CD14-positive monocyte (primary cell): Measurements from ENCODE around the gene OR10A4. TPM values are rescaled to one million over a fixed set of nuclear protein-coding genes. Genes with fewer than 3 reads are reported as not detected.

Source experiments
- DNase-seq, 3 donors: peaks; one replicate each; pipeline ENCODE4 v3.0.0-alpha.2; 2011 to 2022
- H2AFZ ChIP-seq: 2 replicates; pipeline ENCODE4 v1.6.0; 2012; ENCODE audit warnings: mild to moderate bottlenecking, low read depth, low read length, inconsistent platforms; ENCODE audit not compliant: insufficient read depth, poor library complexity, severe bottlenecking
- H3K27ac ChIP-seq, 2 donors: 1 replicate in 1 of 2; 2 replicates in 1 of 2; pipeline ENCODE4 v1.5.1; 2012 to 2013; ENCODE audit warnings: low read length in 2 of 2, control low read depth in 1 of 2, inconsistent platforms in 1 of 2, low read depth in 1 of 2, mild to moderate bottlenecking in 1 of 2
- H3K27me3 ChIP-seq, 2 donors: one replicate each; pipeline versions ENCODE4 v1.6.0 to v1.6.1; 2011 to 2013; ENCODE audit warnings: low read length in 2 of 2; ENCODE audit not compliant: control insufficient read depth in 2 of 2, insufficient read depth in 2 of 2
- H3K36me3 ChIP-seq, 2 donors: replicated peaks in 1 of 2; 1 replicate in 1 of 2; 2 replicates in 1 of 2; pipeline versions ENCODE4 v1.5.1 to v1.6.1; 2012 to 2013; ENCODE audit warnings: low read length in 2 of 2, control low read depth in 1 of 2, inconsistent platforms in 1 of 2, mild to moderate bottlenecking in 1 of 2; ENCODE audit not compliant: insufficient read depth in 2 of 2, control insufficient read depth in 1 of 2
- H3K4me1 ChIP-seq, 2 donors: 1 replicate in 1 of 2; 2 replicates in 1 of 2; pipeline versions ENCODE4 v1.5.1 to v1.6.1; 2012 to 2013; ENCODE audit warnings: low read length in 2 of 2, control low read depth in 1 of 2, inconsistent platforms in 1 of 2, mild to moderate bottlenecking in 1 of 2, moderate library complexity in 1 of 2; ENCODE audit not compliant: insufficient read depth in 2 of 2, control insufficient read depth in 1 of 2
- H3K4me2 ChIP-seq: replicated peaks from 2 replicates; pipeline ENCODE3; 2012; ENCODE audit warnings: low read length, moderate library complexity, mild to moderate bottlenecking; ENCODE audit not compliant: poor library complexity, severe bottlenecking; ENCODE audit errors: extremely low read depth
- H3K4me3 ChIP-seq, 3 experiments: fragments of 200-600 bp in 1 of 3; sonication (generic) in 1 of 3; replicated peaks in 1 of 3; 1 replicate in 2 of 3; 2 replicates in 1 of 3; pipeline ENCODE4 v1.5.1; 2011 to 2013; ENCODE audit warnings: low read length in 3 of 3, mild to moderate bottlenecking in 3 of 3, control low read depth in 2 of 3, low read depth in 2 of 3, inconsistent platforms in 1 of 3, moderate library complexity in 1 of 3
- H3K79me2 ChIP-seq: 2 replicates; pipeline ENCODE4 v1.6.0; 2012; ENCODE audit warnings: mild to moderate bottlenecking, control low read depth, inconsistent platforms, low read length, moderate library complexity; ENCODE audit not compliant: insufficient read depth
- H3K9ac ChIP-seq: 2 replicates; pipeline ENCODE4 v1.6.0; 2017; ENCODE audit warnings: low read length, mild to moderate bottlenecking; ENCODE audit not compliant: insufficient read depth, poor library complexity, severe bottlenecking
- H3K9me3 ChIP-seq, 2 donors: replicated peaks in 1 of 2; 1 replicate in 1 of 2; 2 replicates in 1 of 2; pipeline versions ENCODE4 v1.5.1 to v1.6.1; 2012 to 2013; ENCODE audit warnings: low read length in 2 of 2, control low read depth in 1 of 2; ENCODE audit not compliant: control insufficient read depth in 1 of 2, insufficient read depth in 1 of 2
- H4K20me1 ChIP-seq: 2 replicates; pipeline ENCODE4 v1.6.0; 2012; ENCODE audit warnings: mild to moderate bottlenecking, low read length, control low read depth, moderate library complexity; ENCODE audit not compliant: insufficient read depth
- H3K27ac Mint-ChIP-seq, 7 donors: one replicate each; pipeline ENCODE4 v1.8.0; 2020; ENCODE audit warnings: mild to moderate bottlenecking in 7 of 7, mixed read lengths in 7 of 7, moderate library complexity in 6 of 7, inconsistent platforms in 2 of 7
- H3K27me3 Mint-ChIP-seq, 3 donors: one replicate each; pipeline ENCODE4 v1.8.0; 2021 to 2022; ENCODE audit warnings: low read depth in 3 of 3, mild to moderate bottlenecking in 3 of 3, mixed read lengths in 3 of 3, moderate library complexity in 3 of 3, inconsistent platforms in 1 of 3
- H3K36me3 Mint-ChIP-seq, 2 donors: one replicate each; pipeline ENCODE4 v1.8.0; 2020; ENCODE audit warnings: mixed read lengths in 2 of 2, inconsistent platforms in 1 of 2, mild to moderate bottlenecking in 1 of 2
- H3K4me1 Mint-ChIP-seq: one replicate; pipeline ENCODE4 v1.8.0; 2020; ENCODE audit warnings: mild to moderate bottlenecking, mixed read lengths
- H3K4me3 Mint-ChIP-seq, 2 donors: one replicate each; pipeline ENCODE4 v1.8.0; 2020; ENCODE audit warnings: mild to moderate bottlenecking in 2 of 2, mixed read lengths in 2 of 2, moderate library complexity in 1 of 2
- H3K9me3 Mint-ChIP-seq, 7 donors: one replicate each; pipeline ENCODE4 v1.8.0; 2020 to 2022; ENCODE audit warnings: mixed read lengths in 7 of 7, mild to moderate bottlenecking in 6 of 7, moderate library complexity in 6 of 7, inconsistent platforms in 2 of 7
- WGBS: methylation state at CpG from one replicate; pipeline ENCODE4 v1.1.5; 2013; ENCODE audit warnings: missing lambda C conversion rate; ENCODE audit not compliant: insufficient coverage; 5-methylcytosine and 5-hydroxymethylcytosine counted together
- intact Hi-C, 2 donors: fragments of 100-400 bp; cut with micrococcal nuclease; formaldehyde crosslinking; loops; one replicate each; pipeline versions ENCODE4 v1.15.0 to v1.15.1; 2023
- polyA plus RNA-seq, 3 donors: library from polyadenylated mRNA; depleted of rRNA in 1 of 3; unstranded in 2 of 3; stranded (reverse) in 1 of 3; fragments of 300-500 nt in 2 of 3; fragments of >200 nt in 1 of 3; fragmentation: Illumina TruSeq in 2 of 3; gene quantifications; 1 replicate in 2 of 3; 2 replicates in 1 of 3; pipeline ENCODE4 v1.2.3, GENCODE V29; 2012 to 2021
- TF ChIP-seq, protein P1 (sequence below): fragments of 200-600 bp; IDR thresholded peaks from one replicate; pipeline ENCODE4 v1.8.0; 2022; ENCODE audit warnings: antibody characterized with exemption, mild to moderate bottlenecking

The OR10A4 gene
- polyA plus RNA-seq, 3 donors = not detected

DNA sequence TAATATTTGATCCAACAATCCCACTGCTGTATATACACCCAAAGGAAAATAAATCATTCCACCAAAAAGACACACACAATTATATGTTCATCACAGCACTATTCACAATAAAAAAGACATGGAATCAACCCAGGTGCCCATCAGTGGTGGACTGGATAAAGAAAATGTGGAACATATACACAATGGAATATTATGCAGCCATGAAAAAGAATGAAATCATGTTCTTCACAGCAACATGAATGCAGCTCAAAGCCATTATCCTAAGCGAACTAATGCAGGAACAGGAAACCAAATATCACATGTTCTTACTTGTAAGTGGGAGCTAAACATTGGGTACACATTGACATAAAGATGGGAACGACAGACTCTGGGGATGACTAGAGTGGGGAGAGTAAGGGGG lies 43.3 kb downstream of the OR10A4 start:
- peaks cover 0 to 3% (median 0%) of the 10 kb centered on the region in 7 donors for H3K9me3 Mint-ChIP-seq
- Histone ChIP-seq H3K36me3 (no peaks in the 10 kb centered on the region), H3K4me3 (no peak overlapping the region), H2AFZ (no peak overlapping the region), H3K9ac (no peak overlapping the region), H3K27me3 (no peaks in the 10 kb centered on the region), H3K79me2 (no peaks in the 10 kb centered on the region), H4K20me1 (no peaks in the 10 kb centered on the region), H3K4me1 (no peaks in the 10 kb centered on the region), H3K4me2 (no peak overlapping the region), H3K27ac (no peak overlapping the region), H3K9me3 (no peaks in the 10 kb centered on the region)
- intact Hi-C loops = no loop called here
- no CpG with 5 or more reads among the region's 2 CpGs for WGBS
- no peaks in the 10 kb centered on the region for H3K36me3 Mint-ChIP-seq
- H3K27ac Mint-ChIP-seq = no peak overlapping the region
- H3K27me3 Mint-ChIP-seq = peaks cover 0 to 4% (median 3%) of the 10 kb centered on the region in 3 donors
- DNase-seq = no peak
- no peaks in the 10 kb centered on the region for H3K4me1 Mint-ChIP-seq
- no peak overlapping the region for H3K4me3 Mint-ChIP-seq
- TF ChIP-seq, protein P1, sequence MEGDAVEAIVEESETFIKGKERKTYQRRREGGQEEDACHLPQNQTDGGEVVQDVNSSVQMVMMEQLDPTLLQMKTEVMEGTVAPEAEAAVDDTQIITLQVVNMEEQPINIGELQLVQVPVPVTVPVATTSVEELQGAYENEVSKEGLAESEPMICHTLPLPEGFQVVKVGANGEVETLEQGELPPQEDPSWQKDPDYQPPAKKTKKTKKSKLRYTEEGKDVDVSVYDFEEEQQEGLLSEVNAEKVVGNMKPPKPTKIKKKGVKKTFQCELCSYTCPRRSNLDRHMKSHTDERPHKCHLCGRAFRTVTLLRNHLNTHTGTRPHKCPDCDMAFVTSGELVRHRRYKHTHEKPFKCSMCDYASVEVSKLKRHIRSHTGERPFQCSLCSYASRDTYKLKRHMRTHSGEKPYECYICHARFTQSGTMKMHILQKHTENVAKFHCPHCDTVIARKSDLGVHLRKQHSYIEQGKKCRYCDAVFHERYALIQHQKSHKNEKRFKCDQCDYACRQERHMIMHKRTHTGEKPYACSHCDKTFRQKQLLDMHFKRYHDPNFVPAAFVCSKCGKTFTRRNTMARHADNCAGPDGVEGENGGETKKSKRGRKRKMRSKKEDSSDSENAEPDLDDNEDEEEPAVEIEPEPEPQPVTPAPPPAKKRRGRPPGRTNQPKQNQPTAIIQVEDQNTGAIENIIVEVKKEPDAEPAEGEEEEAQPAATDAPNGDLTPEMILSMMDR = no peak

GRCh38 chr11:6920702-6921101 lies 44.3 kb downstream of the OR10A4 start, which contains the start of gene OR2D3:
TSS of gene OR2D3 (plus strand) at chr11:6921002. CDS start at chr11:6921002, 0 bp downstream.
- peaks cover 2% of the 10 kb centered on the region for H3K4me1 Mint-ChIP-seq
- no peaks in the 10 kb centered on the region for H3K9me3 ChIP-seq
- H3K4me1 ChIP-seq = peaks cover 0 to 2% of the 10 kb centered on the region in 2 donors
- TF ChIP-seq, protein P1 = no peak
- H3K4me3 ChIP-seq = no peak within 1 kb of the TSS
- peaks cover 0 to 3% of the 10 kb centered on the region in 2 donors for H3K27me3 ChIP-seq
- H2AFZ ChIP-seq = no peak within 1 kb of the TSS
- H3K27ac ChIP-seq = no peak within 1 kb of the TSS
- H3K4me3 Mint-ChIP-seq = no peak within 1 kb of the TSS
- no peaks in the 10 kb centered on the region for H3K36me3 Mint-ChIP-seq
- WGBS = no CpG with 5 or more reads among the region's 1 CpG
- intact Hi-C loops = no loop called here
- no peaks in the 10 kb centered on the region for H4K20me1 ChIP-seq
- H3K79me2 ChIP-seq = no peaks in the 10 kb centered on the region
- H3K27ac Mint-ChIP-seq = no peak within 1 kb of the TSS
- peaks cover 0 to 5% (median 0%) of the 10 kb centered on the region in 7 donors for H3K9me3 Mint-ChIP-seq
- DNase-seq = no peak
- no peak within 1 kb of the TSS for H3K9ac ChIP-seq
- no peaks in the 10 kb centered on the region for H3K36me3 ChIP-seq
- H3K27me3 Mint-ChIP-seq = peaks cover 2 to 8% (median 5%) of the 10 kb centered on the region in 3 donors
- no peak within 1 kb of the TSS for H3K4me2 ChIP-seq
